ENCODE results near the gene NUDT22.

NUDT22 gene

DNA sequence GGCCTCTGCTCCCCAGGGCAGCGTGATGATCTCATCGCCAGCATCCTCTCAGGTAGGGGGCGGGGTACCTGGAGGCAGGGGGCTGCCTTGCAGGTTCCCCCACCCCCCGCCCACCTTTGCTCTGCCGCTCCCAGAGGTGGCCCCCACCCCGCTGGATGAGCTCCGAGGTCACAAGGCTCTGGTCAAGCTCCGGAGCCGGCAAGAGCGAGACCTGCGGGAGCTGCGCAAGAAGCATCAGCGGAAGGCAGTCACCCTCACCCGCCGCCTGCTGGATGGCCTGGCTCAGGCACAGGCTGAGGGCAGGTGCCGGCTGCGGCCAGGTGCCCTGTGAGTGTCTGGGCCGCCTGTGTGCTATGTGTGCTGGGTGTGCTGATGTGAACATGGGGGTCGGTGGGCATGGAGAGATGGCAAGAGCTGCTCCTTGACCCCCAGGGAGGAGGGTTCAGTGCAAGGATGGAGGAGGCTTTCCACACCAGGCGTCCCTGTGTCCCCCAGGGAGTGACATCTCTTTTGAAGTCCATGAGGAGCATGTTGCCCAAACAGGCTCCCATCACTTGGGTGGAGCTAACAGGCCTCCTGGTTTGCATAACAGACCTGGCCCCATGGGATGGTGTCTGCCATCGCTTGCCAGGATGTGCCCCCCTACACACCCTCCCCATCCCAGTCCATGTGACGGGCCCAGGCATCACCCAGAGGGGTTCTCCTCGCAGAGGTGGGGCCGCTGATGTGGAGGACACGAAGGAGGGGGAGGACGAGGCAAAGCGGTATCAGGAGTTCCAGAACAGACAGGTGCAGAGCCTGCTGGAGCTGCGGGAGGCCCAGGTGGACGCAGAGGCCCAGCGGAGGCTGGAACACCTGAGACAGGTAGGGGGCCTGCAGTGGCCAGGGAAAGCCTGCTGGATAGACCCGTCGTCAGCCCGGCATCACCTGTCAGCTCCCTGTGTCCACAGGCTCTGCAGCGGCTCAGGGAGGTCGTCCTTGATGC, 39.4 kb downstream of the NUDT22 start:
- H3K27ac ChIP-seq: peak overlapping the region; percentile 100
- TF ChIP-seq, protein P1, sequence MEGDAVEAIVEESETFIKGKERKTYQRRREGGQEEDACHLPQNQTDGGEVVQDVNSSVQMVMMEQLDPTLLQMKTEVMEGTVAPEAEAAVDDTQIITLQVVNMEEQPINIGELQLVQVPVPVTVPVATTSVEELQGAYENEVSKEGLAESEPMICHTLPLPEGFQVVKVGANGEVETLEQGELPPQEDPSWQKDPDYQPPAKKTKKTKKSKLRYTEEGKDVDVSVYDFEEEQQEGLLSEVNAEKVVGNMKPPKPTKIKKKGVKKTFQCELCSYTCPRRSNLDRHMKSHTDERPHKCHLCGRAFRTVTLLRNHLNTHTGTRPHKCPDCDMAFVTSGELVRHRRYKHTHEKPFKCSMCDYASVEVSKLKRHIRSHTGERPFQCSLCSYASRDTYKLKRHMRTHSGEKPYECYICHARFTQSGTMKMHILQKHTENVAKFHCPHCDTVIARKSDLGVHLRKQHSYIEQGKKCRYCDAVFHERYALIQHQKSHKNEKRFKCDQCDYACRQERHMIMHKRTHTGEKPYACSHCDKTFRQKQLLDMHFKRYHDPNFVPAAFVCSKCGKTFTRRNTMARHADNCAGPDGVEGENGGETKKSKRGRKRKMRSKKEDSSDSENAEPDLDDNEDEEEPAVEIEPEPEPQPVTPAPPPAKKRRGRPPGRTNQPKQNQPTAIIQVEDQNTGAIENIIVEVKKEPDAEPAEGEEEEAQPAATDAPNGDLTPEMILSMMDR (conservative IDR thresholded peaks at IDR 0.05): no peak

DNA sequence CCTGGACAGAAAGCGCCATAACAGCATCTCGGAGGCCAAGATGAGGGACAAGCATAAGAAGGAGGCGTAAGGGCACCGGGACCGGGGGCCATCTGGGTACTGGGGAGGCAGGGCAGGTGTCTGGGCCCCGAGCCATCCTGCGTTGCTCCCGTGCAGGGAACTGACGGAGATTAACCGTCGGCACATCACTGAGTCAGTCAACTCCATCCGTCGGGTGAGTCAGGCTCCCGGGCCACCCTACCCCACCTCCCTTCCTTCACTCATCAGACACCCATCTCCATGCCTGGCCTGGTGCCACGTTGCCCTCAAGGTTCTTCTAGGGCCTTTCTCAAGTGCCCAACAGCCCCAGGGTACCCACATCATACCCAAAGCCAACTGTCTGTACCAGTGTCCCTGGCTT, 40.3 kb downstream of the NUDT22 start:
- peak overlapping the region; percentile 100 for H3K27ac ChIP-seq
- TF ChIP-seq, protein P1 (conservative IDR thresholded peaks at IDR 0.05): no peak

DNA sequence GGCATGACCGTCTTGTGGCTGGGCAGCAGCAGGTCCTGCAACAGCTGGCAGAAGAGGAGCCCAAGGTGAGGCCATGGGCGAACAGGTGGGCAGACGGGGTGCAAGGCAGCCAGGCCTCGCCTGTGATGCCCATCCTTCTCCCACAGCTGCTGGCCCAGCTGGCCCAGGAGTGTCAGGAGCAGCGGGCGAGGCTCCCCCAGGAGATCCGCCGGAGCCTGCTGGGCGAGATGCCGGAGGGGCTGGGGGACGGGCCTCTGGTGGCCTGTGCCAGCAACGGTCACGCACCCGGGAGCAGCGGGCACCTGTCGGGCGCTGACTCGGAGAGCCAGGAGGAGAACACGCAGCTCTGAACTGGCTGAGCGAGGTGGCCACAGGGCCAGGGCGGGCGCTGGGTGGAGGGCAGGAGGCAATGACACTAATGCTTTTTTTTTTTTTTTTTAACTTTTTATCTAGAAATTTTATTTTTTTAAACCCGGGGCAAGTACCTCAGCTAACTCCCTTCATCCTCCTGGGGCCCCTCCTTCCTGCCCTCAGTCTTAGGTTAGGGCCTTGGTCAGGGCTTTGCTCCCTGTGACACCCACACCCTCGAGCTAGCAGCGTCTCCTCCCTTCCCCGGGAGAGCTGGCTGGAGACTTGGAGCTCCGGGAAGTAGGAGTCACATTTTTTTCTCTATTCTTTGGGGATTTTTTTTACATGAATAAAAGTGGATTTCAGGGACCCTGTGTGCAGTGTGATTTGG, 41.3 kb downstream of the NUDT22 start:
- peak overlapping the region; percentile 100 for H3K27ac ChIP-seq

DNA sequence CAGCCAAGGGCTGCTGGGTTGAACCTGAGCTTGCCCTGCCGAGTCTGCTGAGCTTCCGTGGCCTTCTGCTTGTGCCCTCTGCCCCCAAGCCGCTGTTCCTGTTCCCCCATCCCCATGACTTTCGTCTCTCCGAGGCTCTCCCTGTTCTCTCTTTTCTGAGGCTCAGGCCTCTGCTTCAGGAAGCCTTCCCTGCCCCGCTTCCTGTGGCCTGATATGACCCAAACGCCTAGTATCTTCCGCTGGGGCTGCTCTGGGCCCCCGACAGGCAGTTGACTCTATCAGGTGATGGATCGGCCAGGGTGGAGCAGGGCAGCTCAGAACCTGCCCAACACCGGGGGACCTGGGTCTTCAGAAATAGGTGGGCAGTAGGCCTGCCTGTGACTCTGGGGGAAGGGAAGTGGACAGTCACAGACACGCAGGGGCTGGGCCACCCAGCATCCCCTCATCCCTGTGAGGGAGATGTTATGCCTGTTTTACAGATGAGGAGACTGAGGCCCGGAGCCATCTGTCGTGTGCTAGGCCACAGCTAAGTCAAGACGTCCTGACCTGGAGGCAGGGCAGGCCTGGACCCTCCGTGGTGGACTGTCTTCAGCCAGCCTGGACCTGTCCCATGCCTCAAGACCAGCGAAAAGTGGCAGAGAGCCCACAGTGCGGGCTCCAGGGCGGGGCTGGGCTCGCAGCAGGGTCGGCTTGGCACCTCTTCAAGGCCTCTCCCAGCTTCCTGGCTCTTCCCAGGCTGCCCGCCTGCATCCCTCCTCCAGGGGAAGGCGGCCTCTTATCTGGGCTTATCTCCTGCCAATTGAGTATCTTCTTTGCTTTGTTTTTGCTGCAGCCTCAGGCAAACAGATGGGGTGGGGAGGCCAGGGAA, 42.2 kb downstream of the NUDT22 start:
- TF ChIP-seq, protein P1 (conservative IDR thresholded peaks at IDR 0.05): no peak
- H3K27ac ChIP-seq: peak overlapping the region; percentile 100

More for the DNA sequence above, 41.3 kb downstream of the NUDT22 start:
- TF ChIP-seq, protein P1 (conservative IDR thresholded peaks at IDR 0.05): no peak

DNA sequence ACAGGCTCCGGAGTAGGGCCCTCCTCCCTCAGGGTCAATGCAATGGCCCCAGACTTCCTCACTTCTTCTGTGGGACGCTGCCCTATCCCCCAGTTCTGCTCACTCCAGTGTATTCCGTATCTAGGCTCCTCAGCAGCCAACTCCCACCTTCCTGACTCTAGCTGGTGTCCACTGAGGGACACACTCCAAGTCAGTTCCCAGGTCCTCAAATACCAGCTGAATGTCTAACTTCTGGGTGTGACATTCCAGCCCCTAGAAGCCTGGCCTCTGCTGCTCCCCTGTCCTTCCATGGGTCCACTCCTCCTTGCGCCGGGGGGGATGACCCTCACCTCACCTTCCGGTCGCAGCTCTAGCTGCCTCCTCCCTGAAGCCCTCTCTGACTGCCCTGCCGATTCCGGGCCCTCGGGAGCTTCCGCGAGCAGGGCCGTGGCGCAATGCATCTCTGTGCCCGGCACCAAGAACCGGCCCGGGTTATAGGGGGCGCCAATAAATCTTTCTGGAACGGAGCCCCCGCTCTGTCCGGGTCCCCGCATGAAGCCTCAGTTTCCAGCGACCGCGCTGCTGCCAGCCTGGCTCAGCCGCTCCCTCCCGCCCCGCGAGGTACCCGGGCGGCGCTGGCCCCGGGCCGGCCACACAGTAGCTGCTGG, 42.9 kb downstream of the NUDT22 start:
- peak overlapping the region; percentile 100 for H3K27ac ChIP-seq
- TF ChIP-seq, protein P1 (conservative IDR thresholded peaks at IDR 0.05): no peak

DNA sequence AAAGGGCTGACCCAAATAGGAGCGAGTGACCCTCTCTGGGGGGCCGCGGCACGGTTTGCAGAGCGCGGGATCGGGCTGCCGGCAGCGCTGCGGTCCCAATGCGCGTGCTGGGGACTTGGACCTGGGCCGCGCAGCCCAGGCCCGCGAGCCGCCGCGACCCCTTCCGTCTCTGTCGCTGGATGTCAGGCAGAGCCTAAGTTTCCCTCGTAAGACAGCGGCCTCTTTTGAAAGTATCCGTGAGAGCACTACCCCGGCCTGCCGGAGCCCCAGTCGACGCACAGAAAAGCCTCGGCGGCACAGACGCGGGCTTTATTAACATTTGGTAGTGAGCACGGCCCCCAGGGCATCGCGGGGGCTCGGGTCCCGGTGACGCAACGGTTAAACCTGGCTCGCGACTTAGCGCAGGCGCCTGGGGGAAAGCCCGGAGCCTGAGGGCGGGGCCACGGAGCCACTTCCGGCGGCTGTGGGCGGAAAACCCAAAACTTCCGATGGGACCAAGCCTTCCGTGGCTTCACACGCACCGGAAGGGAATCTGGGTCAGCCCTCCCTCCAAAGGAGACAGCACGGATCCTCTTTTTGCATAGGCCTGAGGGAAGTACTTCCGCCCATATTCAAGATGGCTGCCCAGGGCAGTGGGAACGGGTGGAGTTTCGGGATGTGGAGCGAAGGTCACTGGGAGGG, 43.6 kb downstream of the NUDT22 start:
- TF ChIP-seq, protein P1 (conservative IDR thresholded peaks at IDR 0.05): peak; percentile 52
- H3K27ac ChIP-seq: peak overlapping the region; percentile 100

Measured in VCaP (cell line).